ENCODE data around the gene SLIT1.

- TF ChIP-seq POLR2AphosphoS5 (IDR thresholded peaks at IDR 0.05; ENCODE audit: low read depth, low read length) (no peak), REST (IDR thresholded peaks at IDR 0.05; ENCODE audit: insufficient read depth in 1 of 2, low read depth in 2 of 2, low read length in 2 of 2) (no peak)
Observed at GRCh38 chr10:97031459-97031858, 154.3 kb downstream of the SLIT1 start.
